ENCODE measurements around the gene PODXL2. TPM values are rescaled to one million over a fixed set of nuclear protein-coding genes. Genes with fewer than 3 reads are reported as not detected.

PODXL2 gene
- total RNA-seq, 1 donor from 2014 or later: 5.7 TPM

DNA sequence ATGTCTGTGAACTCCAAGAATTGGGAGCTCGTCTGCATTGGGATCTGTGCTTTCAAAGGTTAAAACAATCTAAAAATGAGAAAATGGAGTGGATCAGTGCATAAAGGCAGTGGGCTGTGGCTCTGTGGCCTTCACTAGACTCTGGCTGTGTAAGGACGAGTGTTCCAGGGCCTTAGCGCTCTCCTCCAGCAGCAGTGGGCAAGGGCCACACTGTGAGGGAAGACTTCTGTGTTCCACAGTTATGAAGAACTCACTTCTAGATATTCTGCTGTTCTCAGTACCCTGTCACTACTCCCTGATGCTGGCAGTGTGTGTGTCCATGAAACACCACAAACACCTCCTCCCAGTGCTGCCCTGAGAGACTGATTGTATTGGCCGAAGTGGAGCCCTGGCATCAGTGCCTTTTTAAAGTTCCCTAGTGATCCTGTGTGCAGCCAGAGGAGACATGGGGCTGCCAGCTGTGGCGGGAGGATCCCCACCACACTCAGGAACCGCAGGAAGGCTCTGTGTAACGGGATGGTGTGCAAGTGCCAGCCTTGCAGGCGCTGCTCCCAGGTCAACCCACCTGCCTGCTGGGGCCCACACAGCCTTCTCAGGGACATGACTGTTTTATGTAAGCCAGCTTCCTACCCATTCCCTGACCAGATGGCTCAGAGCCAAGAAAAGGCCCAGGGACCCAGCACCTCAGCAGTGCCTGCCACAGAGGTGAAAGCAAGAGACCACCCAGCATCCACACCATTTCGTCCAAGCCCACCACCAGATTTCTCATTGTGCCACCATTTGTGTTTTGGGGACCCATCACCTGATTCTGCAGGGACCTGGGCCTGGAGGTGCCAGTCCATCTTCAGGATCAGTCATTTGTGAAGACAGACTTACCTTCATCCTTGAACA, 84.1 kb downstream of the PODXL2 start:
- no peak overlapping the region for H3K4me3 Mint-ChIP-seq (ENCODE audit: unreplicated experiment)
- no peak for DNase-seq (ENCODE audit: extremely low spot score, unreplicated experiment)
- no peaks in the 10 kb centered on the region for H3K27me3 Mint-ChIP-seq (ENCODE audit: unreplicated experiment)
- no peaks in the 10 kb centered on the region for H3K9me3 Mint-ChIP-seq (ENCODE audit: unreplicated experiment)
- peaks cover 30% of the 10 kb centered on the region for H3K4me1 Mint-ChIP-seq (ENCODE audit: unreplicated experiment)
- H3K36me3 Mint-ChIP-seq (ENCODE audit: unreplicated experiment): peaks cover 21% of the 10 kb centered on the region
- peak overlapping the region; percentile 57 for H3K27ac Mint-ChIP-seq (ENCODE audit: unreplicated experiment)
- TF ChIP-seq, protein P1, sequence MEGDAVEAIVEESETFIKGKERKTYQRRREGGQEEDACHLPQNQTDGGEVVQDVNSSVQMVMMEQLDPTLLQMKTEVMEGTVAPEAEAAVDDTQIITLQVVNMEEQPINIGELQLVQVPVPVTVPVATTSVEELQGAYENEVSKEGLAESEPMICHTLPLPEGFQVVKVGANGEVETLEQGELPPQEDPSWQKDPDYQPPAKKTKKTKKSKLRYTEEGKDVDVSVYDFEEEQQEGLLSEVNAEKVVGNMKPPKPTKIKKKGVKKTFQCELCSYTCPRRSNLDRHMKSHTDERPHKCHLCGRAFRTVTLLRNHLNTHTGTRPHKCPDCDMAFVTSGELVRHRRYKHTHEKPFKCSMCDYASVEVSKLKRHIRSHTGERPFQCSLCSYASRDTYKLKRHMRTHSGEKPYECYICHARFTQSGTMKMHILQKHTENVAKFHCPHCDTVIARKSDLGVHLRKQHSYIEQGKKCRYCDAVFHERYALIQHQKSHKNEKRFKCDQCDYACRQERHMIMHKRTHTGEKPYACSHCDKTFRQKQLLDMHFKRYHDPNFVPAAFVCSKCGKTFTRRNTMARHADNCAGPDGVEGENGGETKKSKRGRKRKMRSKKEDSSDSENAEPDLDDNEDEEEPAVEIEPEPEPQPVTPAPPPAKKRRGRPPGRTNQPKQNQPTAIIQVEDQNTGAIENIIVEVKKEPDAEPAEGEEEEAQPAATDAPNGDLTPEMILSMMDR (IDR thresholded peaks at IDR 0.05): no peak

DNA sequence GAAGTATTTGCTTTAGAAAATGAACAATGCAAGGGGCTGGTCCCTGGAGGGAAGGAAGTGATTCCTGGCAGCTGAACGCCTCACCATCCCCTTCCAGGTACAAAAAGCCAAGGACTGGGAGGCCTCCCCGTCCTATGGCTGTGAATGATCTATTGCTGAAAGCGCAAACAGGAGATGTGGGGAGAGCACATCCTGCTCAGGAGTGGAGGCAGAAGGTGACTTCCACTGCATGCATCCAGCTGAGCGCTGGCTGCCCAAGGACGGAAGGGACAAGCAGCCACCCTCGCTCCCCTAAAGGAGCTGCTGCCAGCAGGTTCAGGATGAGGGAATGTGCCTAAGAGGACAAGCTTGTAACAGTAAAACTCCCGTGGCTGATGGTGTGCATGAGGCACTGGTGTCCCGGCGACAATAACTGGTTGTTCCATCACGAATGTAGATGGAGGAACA, 85.2 kb downstream of the PODXL2 start:
- no peaks in the 10 kb centered on the region for H3K27me3 Mint-ChIP-seq (ENCODE audit: unreplicated experiment)
- peak overlapping the region; percentile 63 for H3K27ac Mint-ChIP-seq (ENCODE audit: unreplicated experiment)
- H3K36me3 Mint-ChIP-seq (ENCODE audit: unreplicated experiment): peaks cover 21% of the 10 kb centered on the region
- no peak for DNase-seq (ENCODE audit: extremely low spot score, unreplicated experiment)
- no peaks in the 10 kb centered on the region for H3K9me3 Mint-ChIP-seq (ENCODE audit: unreplicated experiment)
- H3K4me1 Mint-ChIP-seq (ENCODE audit: unreplicated experiment): peaks cover 23% of the 10 kb centered on the region
- TF ChIP-seq, protein P1 (IDR thresholded peaks at IDR 0.05): no peak
- no peak overlapping the region for H3K4me3 Mint-ChIP-seq (ENCODE audit: unreplicated experiment)

DNA sequence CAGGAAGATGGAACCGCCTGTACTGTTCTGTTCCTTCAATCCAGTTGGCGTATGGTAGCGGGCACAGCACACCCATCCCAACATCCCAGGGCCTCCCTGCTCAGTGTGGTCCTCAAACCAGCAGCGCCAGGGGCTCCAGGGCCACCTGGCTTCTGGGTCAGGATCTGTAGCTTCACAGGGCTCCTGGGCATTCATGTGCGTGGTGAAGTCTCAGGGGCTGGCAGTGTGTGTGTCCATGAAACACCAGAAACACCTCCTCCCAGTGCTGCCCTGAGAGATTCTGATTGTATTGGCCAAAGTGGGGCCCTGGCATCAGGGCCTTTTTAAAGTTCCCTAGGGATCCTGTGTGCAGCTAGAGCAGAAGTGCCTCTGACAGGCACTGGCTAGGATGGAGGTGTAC, 85.9 kb downstream of the PODXL2 start:
- H3K4me3 Mint-ChIP-seq (ENCODE audit: unreplicated experiment): no peak overlapping the region
- H3K36me3 Mint-ChIP-seq (ENCODE audit: unreplicated experiment): peaks cover 21% of the 10 kb centered on the region
- H3K27ac Mint-ChIP-seq (ENCODE audit: unreplicated experiment): no peak overlapping the region
- H3K27me3 Mint-ChIP-seq (ENCODE audit: unreplicated experiment): no peaks in the 10 kb centered on the region
- no peak for DNase-seq (ENCODE audit: extremely low spot score, unreplicated experiment)
- H3K9me3 Mint-ChIP-seq (ENCODE audit: unreplicated experiment): no peaks in the 10 kb centered on the region
- peaks cover 20% of the 10 kb centered on the region for H3K4me1 Mint-ChIP-seq (ENCODE audit: unreplicated experiment)
- TF ChIP-seq, protein P1 (IDR thresholded peaks at IDR 0.05): no peak

DNA sequence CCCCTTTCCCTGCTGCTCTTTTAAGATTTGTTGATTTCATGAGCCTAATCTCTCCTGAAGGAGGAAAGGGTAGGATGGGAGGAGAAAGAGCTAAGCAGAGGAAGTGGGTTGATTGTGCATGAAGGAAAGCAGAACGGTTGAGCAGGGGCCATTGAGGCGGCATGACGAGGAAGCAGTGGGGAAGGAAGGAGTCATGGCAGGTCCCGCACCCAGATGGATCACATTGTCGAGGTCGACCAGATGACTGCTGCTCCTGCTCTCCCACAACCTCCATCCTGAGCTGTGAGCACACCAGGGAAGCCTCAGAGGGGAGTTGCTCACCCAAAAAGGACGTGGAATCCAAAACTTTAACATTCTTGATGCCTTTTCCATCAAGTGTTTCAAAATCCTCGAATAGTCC, 86.5 kb downstream of the PODXL2 start:
- H3K4me3 Mint-ChIP-seq (ENCODE audit: unreplicated experiment): no peak overlapping the region
- H3K9me3 Mint-ChIP-seq (ENCODE audit: unreplicated experiment): no peaks in the 10 kb centered on the region
- peaks cover 21% of the 10 kb centered on the region for H3K36me3 Mint-ChIP-seq (ENCODE audit: unreplicated experiment)
- TF ChIP-seq, protein P1 (IDR thresholded peaks at IDR 0.05): no peak
- peaks cover 19% of the 10 kb centered on the region for H3K4me1 Mint-ChIP-seq (ENCODE audit: unreplicated experiment)
- no peaks in the 10 kb centered on the region for H3K27me3 Mint-ChIP-seq (ENCODE audit: unreplicated experiment)
- DNase-seq (ENCODE audit: extremely low spot score, unreplicated experiment): no peak
- no peak overlapping the region for H3K27ac Mint-ChIP-seq (ENCODE audit: unreplicated experiment)

DNA sequence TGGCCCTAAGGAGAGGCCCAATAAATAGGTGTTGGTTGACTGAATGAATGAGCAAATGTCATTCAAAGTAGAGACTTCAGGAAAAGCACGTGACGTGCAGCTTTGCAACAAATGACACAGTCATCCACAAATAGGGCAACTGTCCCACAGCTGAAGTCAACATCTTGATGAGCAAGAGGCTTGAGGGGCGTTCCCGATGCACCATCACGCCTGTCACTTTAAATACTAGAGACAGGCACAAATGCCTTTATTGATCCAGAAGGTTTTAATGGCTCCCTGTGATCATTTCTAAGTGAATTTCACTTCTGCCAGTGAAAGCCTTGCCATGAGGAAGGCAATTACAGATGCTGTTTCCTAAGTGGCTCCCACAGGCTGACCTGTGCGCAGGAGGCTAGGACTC, 87.4 kb downstream of the PODXL2 start:
- no peak overlapping the region for H3K4me3 Mint-ChIP-seq (ENCODE audit: unreplicated experiment)
- peaks cover 14% of the 10 kb centered on the region for H3K4me1 Mint-ChIP-seq (ENCODE audit: unreplicated experiment)
- no peak overlapping the region for H3K27ac Mint-ChIP-seq (ENCODE audit: unreplicated experiment)
- H3K27me3 Mint-ChIP-seq (ENCODE audit: unreplicated experiment): no peaks in the 10 kb centered on the region
- no peaks in the 10 kb centered on the region for H3K9me3 Mint-ChIP-seq (ENCODE audit: unreplicated experiment)
- peaks cover 28% of the 10 kb centered on the region for H3K36me3 Mint-ChIP-seq (ENCODE audit: unreplicated experiment)
- TF ChIP-seq, protein P1 (IDR thresholded peaks at IDR 0.05): no peak
- DNase-seq (ENCODE audit: extremely low spot score, unreplicated experiment): no peak
